ENCODE results near the gene ZNF25.
A peak's percentile ranks its signal among the peaks of the same experiment; 100 is the strongest.
"Not testable (repeated sequence)": the region's sequence is repeated elsewhere in the genome, so short reads cannot be mapped to it uniquely, and the experiment has no call there.

The ZNF25 gene

GRCh38 chr10:37976091-37976879, at the start of gene ZNF25:
Gene ZNF25, minus strand, starts transcription at chr10:37976647. Its CDS starts 4,925 bp downstream, at chr10:37971722.
- peak; percentile 98 for DNase-seq

GRCh38 chr10:38025283-38025682, 48.8 kb upstream of the ZNF25 start:
- DNase-seq: no peak

- not testable (repeated sequence) for DNase-seq
Observed at GRCh38 chr10:38019124-38019523, 42.7 kb upstream of the ZNF25 start.

GRCh38 chr10:38016354-38016753, 39.9 kb upstream of the ZNF25 start:
- no peak for DNase-seq

GRCh38 chr10:38010119-38010903, 33.9 kb upstream of the ZNF25 start, which contains the start of gene ZNF33A:
Gene ZNF33A, plus strand, starts transcription at chr10:38010675. Its CDS starts 1,667 bp downstream, at chr10:38012342.
- peak; percentile 89 for DNase-seq

- DNase-seq: no peak
Observed at GRCh38 chr10:38007991-38008390, 31.5 kb upstream of the ZNF25 start.

GRCh38 chr10:38007551-38007950, 31.1 kb upstream of the ZNF25 start:
- no peak for DNase-seq

- DNase-seq: no peak
Observed at GRCh38 chr10:38003588-38003987, 27.1 kb upstream of the ZNF25 start.

- no peak for DNase-seq
Observed at GRCh38 chr10:38003026-38003425, 26.6 kb upstream of the ZNF25 start.

GRCh38 chr10:38000474-38000873, 24.0 kb upstream of the ZNF25 start:
- DNase-seq: not testable (repeated sequence)

GRCh38 chr10:37998920-37999319, 22.5 kb upstream of the ZNF25 start:
- not testable (repeated sequence) for DNase-seq

GRCh38 chr10:37992083-37992482, 15.6 kb upstream of the ZNF25 start:
- DNase-seq: no peak

GRCh38 chr10:37991655-37992054, 15.2 kb upstream of the ZNF25 start:
- DNase-seq: no peak

- DNase-seq: no peak
Observed at GRCh38 chr10:37976880-37977203, 395 bp upstream of the ZNF25 start.

GRCh38 chr10:37975401-37975991, 951 bp downstream of the ZNF25 start:
- DNase-seq: no peak

- no peak for DNase-seq
Observed at GRCh38 chr10:37972396-37972795, 4.1 kb downstream of the ZNF25 start.

GRCh38 chr10:37965006-37965405, 11.4 kb downstream of the ZNF25 start:
- no peak for DNase-seq

GRCh38 chr10:37960591-37961137, 15.8 kb downstream of the ZNF25 start:
- no peak for DNase-seq

- no peak for DNase-seq
Observed at GRCh38 chr10:37957841-37958240, 18.6 kb downstream of the ZNF25 start.

GRCh38 chr10:37952926-37953325, 23.5 kb downstream of the ZNF25 start:
- no peak for DNase-seq

GRCh38 chr10:37952043-37952755, 24.2 kb downstream of the ZNF25 start:
- DNase-seq: no peak

GRCh38 chr10:37948210-37948609, 28.2 kb downstream of the ZNF25 start:
- no peak for DNase-seq

GRCh38 chr10:37947526-37947925, 28.9 kb downstream of the ZNF25 start:
- DNase-seq: no peak
